GM12875 (cell line): ENCODE results near the gene CACNA1F.

Experiments
- H3K4me3 ChIP-seq: one replicate; pipeline ENCODE4 v1.5.1; 2011; ENCODE audit warnings: low read depth, low read length, control low read depth
- CTCF ChIP-seq: IDR thresholded peaks from 2 replicates; pipeline ENCODE4 v1.5.1; 2011; ENCODE audit warnings: low read depth, mild to moderate bottlenecking, control low read depth, inconsistent platforms, low read length, moderate library complexity, borderline replicate concordance; ENCODE audit not compliant: insufficient read depth

CACNA1F gene

GRCh38 chrX:49167740-49168108 is 65.4 kb downstream of the CACNA1F start:
- no peak overlapping the region for H3K4me3 ChIP-seq
- TF ChIP-seq CTCF = no peak

- peak overlapping the region; percentile 39 for H3K4me3 ChIP-seq
- TF ChIP-seq CTCF = no peak
Observed at GRCh38 chrX:49166914-49167739, 66.0 kb downstream of the CACNA1F start.

GRCh38 chrX:49165901-49166881 is 66.9 kb downstream of the CACNA1F start:
- TF ChIP-seq CTCF = peak; percentile 33; the same call in 1 of the 2 replicates
- H3K4me3 ChIP-seq = peak overlapping the region; percentile 39

- TF ChIP-seq CTCF = no peak
- no peak overlapping the region for H3K4me3 ChIP-seq
Observed at GRCh38 chrX:49164589-49165360, 68.4 kb downstream of the CACNA1F start.

- TF ChIP-seq CTCF = peak; percentile 82
- H3K4me3 ChIP-seq = peak overlapping the region; percentile 48
Observed at GRCh38 chrX:49163555-49164419, 69.4 kb downstream of the CACNA1F start.

GRCh38 chrX:49162620-49163019 is 70.5 kb downstream of the CACNA1F start, which contains the start of gene MAGIX:
TSS of gene MAGIX (plus strand) at chrX:49162758. CDS start at chrX:49162890, 132 bp downstream.
- peak within 1 kb of the TSS; percentile 48 for H3K4me3 ChIP-seq
- TF ChIP-seq CTCF = no peak
